ENCODE measurements around the gene AMIGO1. TPM values are rescaled to one million over a fixed set of nuclear protein-coding genes. Genes with fewer than 3 reads are reported as not detected.

Gene AMIGO1
- polyA plus RNA-seq, 3 donors, result 6.6 to 8.1 (median 7.5) TPM

GRCh38 chr1:109466125-109466451 lies 43.4 kb downstream of the AMIGO1 start:
- DNase-seq, result no peak

- no peak for DNase-seq
These were observed 51.7 kb downstream of the AMIGO1 start for GRCh38 chr1:109457819-109458218.

GRCh38 chr1:109454497-109455133 lies 54.9 kb downstream of the AMIGO1 start:
- no peak for DNase-seq

Other genes with a start within 250 kb of the AMIGO1 start
- 10 to 100 TPM; 24.6 to 34.2 (median 30.7) TPM for gene PSRC1, start 226.6 kb downstream of the AMIGO1 start, polyA plus RNA-seq (ENCODE audit: insufficient read length in 3 of 3)
- gene MYBPHL, start 202.7 kb downstream of the AMIGO1 start, polyA plus RNA-seq (ENCODE audit: insufficient read length in 3 of 3), result under 1 TPM in 1 of 3 donors, not detected in 2; 0.26 TPM
- 10 to 100 TPM; 50.1 to 58.5 (median 56.4) TPM for gene SORT1, start 111.8 kb downstream of the AMIGO1 start, polyA plus RNA-seq (ENCODE audit: insufficient read length in 3 of 3)
- 100 to 1,000 TPM; 108 to 127 (median 112) TPM for gene PSMA5, start 83.3 kb downstream of the AMIGO1 start, polyA plus RNA-seq (ENCODE audit: insufficient read length in 3 of 3)
- 10 to 100 TPM in 1 of 3 donors, 1 to 10 TPM in 2; 8.3 to 13.1 (median 9.4) TPM for gene SYPL2, start 43.2 kb downstream of the AMIGO1 start, polyA plus RNA-seq (ENCODE audit: insufficient read length in 3 of 3)
- gene ATXN7L2, start 25.8 kb downstream of the AMIGO1 start, polyA plus RNA-seq (ENCODE audit: insufficient read length in 3 of 3), result 10 to 100 TPM; 11.4 to 13.1 (median 12.0) TPM
- 10 to 100 TPM in 2 of 3 donors, 1 to 10 TPM in 1; 9.7 to 14.0 (median 10.6) TPM for gene CYB561D1, start 15.6 kb downstream of the AMIGO1 start, polyA plus RNA-seq (ENCODE audit: insufficient read length in 3 of 3)
- 1 to 10 TPM in 1 of 3 donors, under 1 TPM in 2; 0.18 to 1.4 (median 0.75) TPM for gene GPR61, start 30.1 kb upstream of the AMIGO1 start, polyA plus RNA-seq (ENCODE audit: insufficient read length in 3 of 3)
- gene GNAI3, start 38.9 kb upstream of the AMIGO1 start, polyA plus RNA-seq (ENCODE audit: insufficient read length in 3 of 3), result 10 to 100 TPM; 10.9 to 11.7 (median 11.4) TPM
- gene GNAT2, start 109.9 kb upstream of the AMIGO1 start, polyA plus RNA-seq (ENCODE audit: insufficient read length in 3 of 3), result under 1 TPM in 1 of 3 donors, not detected in 2; 0.20 TPM
- 10 to 100 TPM; 51.2 to 63.8 (median 53.6) TPM for gene AMPD2, start 110.1 kb upstream of the AMIGO1 start, polyA plus RNA-seq (ENCODE audit: insufficient read length in 3 of 3)
- gene GSTM4, start 146.4 kb upstream of the AMIGO1 start, polyA plus RNA-seq (ENCODE audit: insufficient read length in 3 of 3), result 10 to 100 TPM; 57.9 to 60.4 (median 59.3) TPM
- 100 to 1,000 TPM; 195 to 277 (median 231) TPM for gene GSTM2, start 158.3 kb upstream of the AMIGO1 start, polyA plus RNA-seq (ENCODE audit: insufficient read length in 3 of 3)
- gene GSTM1, start 178.1 kb upstream of the AMIGO1 start, polyA plus RNA-seq (ENCODE audit: insufficient read length in 3 of 3), result 100 to 1,000 TPM in 2 of 3 donors, 1 to 10 TPM in 1; 2.3 to 121 (median 105) TPM
- gene GSTM5, start 202.5 kb upstream of the AMIGO1 start, polyA plus RNA-seq (ENCODE audit: insufficient read length in 3 of 3), result 10 to 100 TPM; 36.5 to 72.6 (median 71.1) TPM
- 100 to 1,000 TPM; 160 to 233 (median 205) TPM for gene GSTM3, start 231.3 kb upstream of the AMIGO1 start, polyA plus RNA-seq (ENCODE audit: insufficient read length in 3 of 3)